ENCODE data around the gene SNCB. TPM values are rescaled to one million over a fixed set of nuclear protein-coding genes. Genes with fewer than 3 reads are reported as not detected.
A peak's percentile ranks its signal among the peaks of the same experiment; 100 is the strongest.

Gene SNCB
- total and polyA plus RNA-seq, 11 donors = 0.23 TPM; not detected in 10

DNA sequence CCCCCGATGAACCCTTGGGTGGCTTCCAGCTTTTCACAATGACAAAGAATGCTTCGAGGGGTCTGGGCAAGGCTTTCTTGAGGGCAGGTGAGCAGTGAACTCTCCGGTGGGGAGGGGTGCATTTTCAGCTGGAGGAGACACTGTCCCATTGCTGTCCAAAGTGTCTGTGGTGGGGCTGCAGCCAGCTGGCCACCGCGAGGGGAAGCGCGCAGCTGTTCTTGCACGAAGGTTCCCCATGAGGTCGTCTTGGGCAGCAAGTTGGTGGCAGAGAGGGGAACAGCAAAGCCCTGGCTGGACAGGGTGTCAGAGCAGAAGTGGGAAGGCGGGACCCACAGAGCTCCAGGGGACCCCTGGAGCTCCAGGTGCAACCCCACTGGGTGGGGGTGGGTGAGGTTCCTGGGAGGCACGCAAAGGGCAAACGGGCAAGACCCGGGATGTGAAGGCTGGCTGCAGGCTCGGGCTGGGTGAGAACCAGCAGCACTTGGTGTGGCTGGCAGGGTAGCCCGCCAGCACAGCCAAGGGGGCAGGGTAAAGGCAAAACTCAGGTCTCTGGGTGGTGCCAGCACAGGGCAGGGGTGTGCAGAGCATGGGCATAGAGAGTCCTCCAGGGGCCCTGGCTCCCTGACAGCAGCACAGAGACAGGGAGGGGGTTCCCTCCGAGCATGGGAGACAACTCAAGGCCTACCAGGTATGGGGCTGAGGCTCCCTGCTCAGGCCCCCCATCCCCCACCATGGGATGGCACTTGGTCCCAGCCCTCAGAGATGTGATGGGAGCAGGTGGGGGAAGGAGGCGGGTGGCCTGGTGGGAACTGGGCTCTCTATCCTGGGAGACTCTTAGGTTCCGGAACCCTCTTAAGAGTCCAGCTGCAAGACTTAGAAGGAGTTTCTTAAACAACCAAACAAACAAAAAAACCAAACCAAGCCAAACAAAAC, 43.6 kb upstream of the SNCB start:
- WGBS, 4 donors = 86 to 95% (median 91%) methylated on average over 18 of the region's 18 CpGs
- ATAC-seq (no peak), DNase-seq (peak in 1 of 5 donors; percentile 47)
- no peaks in the 10 kb centered on the region for H3K36me3 ChIP-seq
- H3K4me3 ChIP-seq = no peak overlapping the region
- TF ChIP-seq POLR2A (IDR thresholded peaks at IDR 0.05) = no peak
- TF ChIP-seq, protein P1, sequence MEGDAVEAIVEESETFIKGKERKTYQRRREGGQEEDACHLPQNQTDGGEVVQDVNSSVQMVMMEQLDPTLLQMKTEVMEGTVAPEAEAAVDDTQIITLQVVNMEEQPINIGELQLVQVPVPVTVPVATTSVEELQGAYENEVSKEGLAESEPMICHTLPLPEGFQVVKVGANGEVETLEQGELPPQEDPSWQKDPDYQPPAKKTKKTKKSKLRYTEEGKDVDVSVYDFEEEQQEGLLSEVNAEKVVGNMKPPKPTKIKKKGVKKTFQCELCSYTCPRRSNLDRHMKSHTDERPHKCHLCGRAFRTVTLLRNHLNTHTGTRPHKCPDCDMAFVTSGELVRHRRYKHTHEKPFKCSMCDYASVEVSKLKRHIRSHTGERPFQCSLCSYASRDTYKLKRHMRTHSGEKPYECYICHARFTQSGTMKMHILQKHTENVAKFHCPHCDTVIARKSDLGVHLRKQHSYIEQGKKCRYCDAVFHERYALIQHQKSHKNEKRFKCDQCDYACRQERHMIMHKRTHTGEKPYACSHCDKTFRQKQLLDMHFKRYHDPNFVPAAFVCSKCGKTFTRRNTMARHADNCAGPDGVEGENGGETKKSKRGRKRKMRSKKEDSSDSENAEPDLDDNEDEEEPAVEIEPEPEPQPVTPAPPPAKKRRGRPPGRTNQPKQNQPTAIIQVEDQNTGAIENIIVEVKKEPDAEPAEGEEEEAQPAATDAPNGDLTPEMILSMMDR (IDR thresholded peaks at IDR 0.05) = no peak
- H3K27ac ChIP-seq = no peak overlapping the region
- peaks cover 0 to 18% (median 7%) of the 10 kb centered on the region in 12 donors for H3K4me1 ChIP-seq
- H3K27me3 ChIP-seq = peaks cover 0 to 34% (median 4%) of the 10 kb centered on the region in 9 donors
- no peaks in the 10 kb centered on the region for H3K9me3 ChIP-seq
- intact Hi-C loops (cut with DNase I) = loop anchor here in 1 of 10 donors (5.0 kb wide), 1 partner anchor 143 kb away; no protein-coding TSS in a partner anchor

GRCh38 chr5:176671890-176672747, 41.8 kb upstream of the SNCB start:
- no peak overlapping the region for H3K27ac ChIP-seq
- TF ChIP-seq POLR2A (IDR thresholded peaks at IDR 0.05) = no peak
- TF ChIP-seq, protein P1 (IDR thresholded peaks at IDR 0.05) = no peak
- 64 to 72% (median 69%) methylated on average over 16 to 18 of the region's 18 CpGs for WGBS, 4 donors
- intact Hi-C loops (cut with DNase I) = loop anchor here in 1 of 10 donors (5.0 kb wide), 1 partner anchor 145 kb away; no protein-coding TSS in a partner anchor
- H3K36me3 ChIP-seq = no peaks in the 10 kb centered on the region
- peaks cover 0 to 18% (median 5%) of the 10 kb centered on the region in 12 donors for H3K4me1 ChIP-seq
- ATAC-seq (no peak), DNase-seq (peak in 2 of 5 donors; percentile 15 to 28)
- H3K4me3 ChIP-seq = no peak overlapping the region
- peaks cover 0 to 41% (median 8%) of the 10 kb centered on the region in 9 donors for H3K27me3 ChIP-seq
- H3K9me3 ChIP-seq = no peaks in the 10 kb centered on the region

- intact Hi-C loops (cut with DNase I) = loop anchor here in 1 of 10 donors (5.0 kb wide), 1 partner anchor 146 kb away; no protein-coding TSS in a partner anchor
- Histone ChIP-seq H3K4me3 (no peak overlapping the region), H3K27ac (no peak overlapping the region), H3K9me3 (no peaks in the 10 kb centered on the region), H3K36me3 (no peaks in the 10 kb centered on the region), H3K4me1 (peaks cover 0 to 10% (median under 1%) of the 10 kb centered on the region in 12 donors), H3K27me3 (peaks cover 0 to 41% (median 8%) of the 10 kb centered on the region in 9 donors)
- DNase-seq (peak in 2 of 5 donors; percentile 7 to 42), ATAC-seq (no peak)
- TF ChIP-seq, protein P1 (IDR thresholded peaks at IDR 0.05) = no peak
- TF ChIP-seq POLR2A (IDR thresholded peaks at IDR 0.05) = no peak
- WGBS, 4 donors = 70 to 77% (median 73%) methylated on average over 4 of the region's 4 CpGs
These were observed 41.1 kb upstream of the SNCB start for GRCh38 chr5:176671399-176671798.
